ENCODE results near the gene PPP1R37.

The PPP1R37 gene

DNA sequence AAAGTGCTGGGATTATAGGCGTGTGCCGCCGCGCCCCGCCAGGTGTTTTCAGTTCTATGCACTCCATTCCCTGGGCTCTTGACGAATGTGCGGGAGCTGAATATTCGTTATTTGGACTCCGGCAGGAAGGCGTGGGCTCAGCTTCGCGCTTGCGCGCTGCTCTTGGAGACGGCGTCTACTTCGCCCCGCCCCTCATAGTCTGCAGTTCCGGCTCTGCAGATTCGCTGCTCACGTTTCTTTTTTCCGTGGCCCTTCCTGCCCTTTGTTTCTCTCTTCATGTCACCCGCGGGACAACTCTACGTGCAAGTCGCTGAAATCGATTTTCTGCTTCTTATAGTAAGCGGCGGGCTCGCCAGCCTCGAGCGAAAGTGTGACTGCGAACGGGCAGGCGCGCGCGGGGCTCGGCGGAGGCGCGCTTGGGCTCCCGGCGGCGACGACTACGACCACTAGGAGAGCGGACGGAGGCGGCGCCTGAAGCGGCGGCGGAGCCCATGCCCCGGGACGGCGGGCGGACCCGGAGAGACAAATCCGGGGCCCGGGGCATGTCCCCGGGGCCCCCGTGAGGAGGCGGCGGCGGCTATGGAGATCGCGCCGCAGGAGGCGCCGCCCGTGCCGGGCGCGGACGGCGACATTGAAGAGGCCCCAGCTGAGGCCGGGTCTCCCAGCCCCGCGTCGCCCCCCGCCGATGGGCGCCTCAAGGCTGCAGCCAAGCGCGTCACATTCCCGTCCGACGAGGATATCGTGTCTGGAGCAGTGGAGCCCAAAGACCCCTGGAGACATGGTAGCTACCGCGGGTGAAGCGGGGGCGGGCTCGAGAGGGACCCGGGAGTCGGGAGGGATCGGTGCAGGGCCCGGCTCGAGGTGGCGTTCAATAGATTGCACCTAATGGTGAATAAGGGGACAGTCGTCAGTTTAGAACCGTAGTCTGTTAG, at the start of gene PPP1R37:
Gene PPP1R37, plus strand, starts transcription at position 433 of the 932 bp plus-strand sequence. Its CDS starts 147 bp downstream, at position 580.
- TF ChIP-seq, protein P1, sequence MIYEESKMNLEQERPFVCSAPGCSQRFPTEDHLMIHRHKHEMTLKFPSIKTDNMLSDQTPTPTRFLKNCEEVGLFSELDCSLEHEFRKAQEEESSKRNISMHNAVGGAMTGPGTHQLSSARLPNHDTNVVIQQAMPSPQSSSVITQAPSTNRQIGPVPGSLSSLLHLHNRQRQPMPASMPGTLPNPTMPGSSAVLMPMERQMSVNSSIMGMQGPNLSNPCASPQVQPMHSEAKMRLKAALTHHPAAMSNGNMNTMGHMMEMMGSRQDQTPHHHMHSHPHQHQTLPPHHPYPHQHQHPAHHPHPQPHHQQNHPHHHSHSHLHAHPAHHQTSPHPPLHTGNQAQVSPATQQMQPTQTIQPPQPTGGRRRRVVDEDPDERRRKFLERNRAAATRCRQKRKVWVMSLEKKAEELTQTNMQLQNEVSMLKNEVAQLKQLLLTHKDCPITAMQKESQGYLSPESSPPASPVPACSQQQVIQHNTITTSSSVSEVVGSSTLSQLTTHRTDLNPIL (CRISPR knock-in tag; IDR thresholded peaks at IDR 0.05; ENCODE audit: low read depth), result no peak
- TF ChIP-seq ISL1 (CRISPR knock-in tag; IDR thresholded peaks at IDR 0.05), result no peak
- no peak for TF ChIP-seq TCF4 (CRISPR knock-in tag; IDR thresholded peaks at IDR 0.05; ENCODE audit: borderline replicate concordance)
- TF ChIP-seq ZNF565 (CRISPR knock-in tag; conservative IDR thresholded peaks at IDR 0.05; ENCODE audit: low read depth), result no peak
- TF ChIP-seq ZFP30 (CRISPR knock-in tag; IDR thresholded peaks at IDR 0.05), result no peak
- TF ChIP-seq, protein P2, sequence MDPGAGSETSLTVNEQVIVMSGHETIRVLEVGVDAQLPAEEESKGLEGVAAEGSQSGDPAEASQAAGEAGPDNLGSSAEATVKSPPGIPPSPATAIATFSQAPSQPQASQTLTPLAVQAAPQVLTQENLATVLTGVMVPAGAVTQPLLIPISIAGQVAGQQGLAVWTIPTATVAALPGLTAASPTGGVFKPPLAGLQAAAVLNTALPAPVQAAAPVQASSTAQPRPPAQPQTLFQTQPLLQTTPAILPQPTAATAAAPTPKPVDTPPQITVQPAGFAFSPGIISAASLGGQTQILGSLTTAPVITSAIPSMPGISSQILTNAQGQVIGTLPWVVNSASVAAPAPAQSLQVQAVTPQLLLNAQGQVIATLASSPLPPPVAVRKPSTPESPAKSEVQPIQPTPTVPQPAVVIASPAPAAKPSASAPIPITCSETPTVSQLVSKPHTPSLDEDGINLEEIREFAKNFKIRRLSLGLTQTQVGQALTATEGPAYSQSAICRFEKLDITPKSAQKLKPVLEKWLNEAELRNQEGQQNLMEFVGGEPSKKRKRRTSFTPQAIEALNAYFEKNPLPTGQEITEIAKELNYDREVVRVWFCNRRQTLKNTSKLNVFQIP (CRISPR knock-in tag; IDR thresholded peaks at IDR 0.05; ENCODE audit: borderline replicate concordance, low read depth), result no peak
- no peak for TF ChIP-seq TOX (CRISPR knock-in tag; IDR thresholded peaks at IDR 0.05; ENCODE audit: borderline replicate concordance)
- no peak for TF ChIP-seq CSDC2 (CRISPR knock-in tag; IDR thresholded peaks at IDR 0.05)
- no peak for TF ChIP-seq PPARA (CRISPR knock-in tag; IDR thresholded peaks at IDR 0.05; ENCODE audit: borderline replicate concordance)
- TF ChIP-seq, protein P3, sequence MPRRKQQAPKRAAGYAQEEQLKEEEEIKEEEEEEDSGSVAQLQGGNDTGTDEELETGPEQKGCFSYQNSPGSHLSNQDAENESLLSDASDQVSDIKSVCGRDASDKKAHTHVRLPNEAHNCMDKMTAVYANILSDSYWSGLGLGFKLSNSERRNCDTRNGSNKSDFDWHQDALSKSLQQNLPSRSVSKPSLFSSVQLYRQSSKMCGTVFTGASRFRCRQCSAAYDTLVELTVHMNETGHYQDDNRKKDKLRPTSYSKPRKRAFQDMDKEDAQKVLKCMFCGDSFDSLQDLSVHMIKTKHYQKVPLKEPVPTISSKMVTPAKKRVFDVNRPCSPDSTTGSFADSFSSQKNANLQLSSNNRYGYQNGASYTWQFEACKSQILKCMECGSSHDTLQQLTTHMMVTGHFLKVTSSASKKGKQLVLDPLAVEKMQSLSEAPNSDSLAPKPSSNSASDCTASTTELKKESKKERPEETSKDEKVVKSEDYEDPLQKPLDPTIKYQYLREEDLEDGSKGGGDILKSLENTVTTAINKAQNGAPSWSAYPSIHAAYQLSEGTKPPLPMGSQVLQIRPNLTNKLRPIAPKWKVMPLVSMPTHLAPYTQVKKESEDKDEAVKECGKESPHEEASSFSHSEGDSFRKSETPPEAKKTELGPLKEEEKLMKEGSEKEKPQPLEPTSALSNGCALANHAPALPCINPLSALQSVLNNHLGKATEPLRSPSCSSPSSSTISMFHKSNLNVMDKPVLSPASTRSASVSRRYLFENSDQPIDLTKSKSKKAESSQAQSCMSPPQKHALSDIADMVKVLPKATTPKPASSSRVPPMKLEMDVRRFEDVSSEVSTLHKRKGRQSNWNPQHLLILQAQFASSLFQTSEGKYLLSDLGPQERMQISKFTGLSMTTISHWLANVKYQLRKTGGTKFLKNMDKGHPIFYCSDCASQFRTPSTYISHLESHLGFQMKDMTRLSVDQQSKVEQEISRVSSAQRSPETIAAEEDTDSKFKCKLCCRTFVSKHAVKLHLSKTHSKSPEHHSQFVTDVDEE (CRISPR knock-in tag; IDR thresholded peaks at IDR 0.05), result no peak
- TF ChIP-seq ZNF8 (CRISPR knock-in tag; IDR thresholded peaks at IDR 0.05), result no peak
- no peak for TF ChIP-seq PATZ1 (CRISPR knock-in tag; IDR thresholded peaks at IDR 0.05; ENCODE audit: borderline replicate concordance)
- TF ChIP-seq ZC3H10 (CRISPR knock-in tag; IDR thresholded peaks at IDR 0.05), result no peak
- no peak for TF ChIP-seq OSR1 (CRISPR knock-in tag; IDR thresholded peaks at IDR 0.05)
- TF ChIP-seq ESRRG (CRISPR knock-in tag; IDR thresholded peaks at IDR 0.05), result no peak
- peak; percentile 77 for ATAC-seq

- TF ChIP-seq, protein P1 (CRISPR knock-in tag; IDR thresholded peaks at IDR 0.05; ENCODE audit: low read depth), result no peak
- TF ChIP-seq, protein P3 (CRISPR knock-in tag; IDR thresholded peaks at IDR 0.05), result no peak
- TF ChIP-seq, protein P2 (CRISPR knock-in tag; IDR thresholded peaks at IDR 0.05; ENCODE audit: borderline replicate concordance, low read depth), result no peak
- no peak for TF ChIP-seq GLIS3 (CRISPR knock-in tag; IDR thresholded peaks at IDR 0.05)
- TF ChIP-seq TOX (CRISPR knock-in tag; IDR thresholded peaks at IDR 0.05; ENCODE audit: borderline replicate concordance), result no peak
- no peak for TF ChIP-seq RARB (CRISPR knock-in tag; IDR thresholded peaks at IDR 0.05)
- no peak for TF ChIP-seq PPARA (CRISPR knock-in tag; IDR thresholded peaks at IDR 0.05; ENCODE audit: borderline replicate concordance)
- no peak for TF ChIP-seq ARNTL (CRISPR knock-in tag; IDR thresholded peaks at IDR 0.05; ENCODE audit: borderline replicate concordance, low read depth)
- no peak for TF ChIP-seq CSDC2 (CRISPR knock-in tag; IDR thresholded peaks at IDR 0.05)
- no peak for TF ChIP-seq ZFP3 (CRISPR knock-in tag; IDR thresholded peaks at IDR 0.05)
- no peak for TF ChIP-seq ZNF8 (CRISPR knock-in tag; IDR thresholded peaks at IDR 0.05)
- ATAC-seq, result no peak; the same call in 2 of the 3 replicates
These were observed 47.2 kb upstream of the PPP1R37 start for GRCh38 chr19:45045671-45046353.
